Measurements from ENCODE around the gene GGN. TPM values are rescaled to one million over a fixed set of nuclear protein-coding genes. Genes with fewer than 3 reads are reported as not detected.

Gene GGN
- total and polyA plus RNA-seq, 2 experiments from 2014 or later: 1.8 to 2.0 TPM

- H3K4me3 ChIP-seq: no peak within 1 kb of the TSS
- H4K20me1 ChIP-seq (ENCODE audit: insufficient read depth): no peaks in the 10 kb centered on the region
- no peaks in the 10 kb centered on the region for H3K9me3 ChIP-seq (ENCODE audit: low read depth)
- DNase-seq: no peak
- H3K27ac ChIP-seq: no peak within 1 kb of the TSS
- H3K36me3 ChIP-seq (ENCODE audit: low read depth): no peaks in the 10 kb centered on the region
- no peaks in the 10 kb centered on the region for H3K9me2 ChIP-seq (ENCODE audit: insufficient read depth)
- H3F3A ChIP-seq (ENCODE audit: insufficient read depth): no peaks in the 10 kb centered on the region
- H3K27me3 ChIP-seq (replicated peaks; ENCODE audit: insufficient read depth): peaks cover 35% of the 10 kb centered on the region
- no peak within 1 kb of the TSS for H3K9ac ChIP-seq
- H3K4me2 ChIP-seq (ENCODE audit: unreplicated experiment): no peak within 1 kb of the TSS
- no peaks in the 10 kb centered on the region for H3K4me1 ChIP-seq (ENCODE audit: insufficient read depth)
- no peak within 1 kb of the TSS for H2AFZ ChIP-seq
- in situ Hi-C loops (cut with MboI): no loop called here
- TF ChIP-seq EZH2phosphoT487 (IDR thresholded peaks at IDR 0.05; ENCODE audit: insufficient read depth, low read depth) (no peak), EZH2 (IDR thresholded peaks at IDR 0.05; ENCODE audit: insufficient read depth, poor library complexity, severe bottlenecking) (no peak)
- WGBS, 2 experiments (ENCODE audit: low coverage in 1 of 2, low lambda C conversion rate in 2 of 2, missing lambda C conversion rate in 2 of 2): 15 to 19% methylated on average over 18 to 20 of the region's 20 CpGs
- no peaks in the 10 kb centered on the region for H3K79me2 ChIP-seq (ENCODE audit: insufficient read depth)
These were observed 38.1 kb upstream of the GGN start, which contains the start of gene RASGRP4 for GRCh38 chr19:38425810-38426466. RASGRP4 (minus strand) TSS chr19:38426219; CDS start chr19:38426091, 128 bp downstream.

- no peak overlapping the region for H3K4me2 ChIP-seq (ENCODE audit: unreplicated experiment)
- peaks cover 29% of the 10 kb centered on the region for H3K27me3 ChIP-seq (replicated peaks; ENCODE audit: insufficient read depth)
- no peak overlapping the region for H3K4me3 ChIP-seq
- H3K79me2 ChIP-seq (ENCODE audit: insufficient read depth): no peaks in the 10 kb centered on the region
- H3K4me1 ChIP-seq (ENCODE audit: insufficient read depth): no peaks in the 10 kb centered on the region
- no peaks in the 10 kb centered on the region for H3K36me3 ChIP-seq (ENCODE audit: low read depth)
- no peaks in the 10 kb centered on the region for H3F3A ChIP-seq (ENCODE audit: insufficient read depth)
- no peak for DNase-seq
- no peak overlapping the region for H3K9ac ChIP-seq
- H4K20me1 ChIP-seq (ENCODE audit: insufficient read depth): no peaks in the 10 kb centered on the region
- WGBS, 2 experiments (ENCODE audit: low coverage in 1 of 2, low lambda C conversion rate in 2 of 2, missing lambda C conversion rate in 2 of 2): 25 to 37% methylated on average over 7 of the region's 7 CpGs
- H3K27ac ChIP-seq: no peak overlapping the region
- H3K9me2 ChIP-seq (ENCODE audit: insufficient read depth): no peaks in the 10 kb centered on the region
- no peaks in the 10 kb centered on the region for H3K9me3 ChIP-seq (ENCODE audit: low read depth)
- in situ Hi-C loops (cut with MboI): no loop called here
- no peak overlapping the region for H2AFZ ChIP-seq
- no peak for TF ChIP-seq EZH2 (IDR thresholded peaks at IDR 0.05; ENCODE audit: insufficient read depth, poor library complexity, severe bottlenecking)
- TF ChIP-seq EZH2phosphoT487 (IDR thresholded peaks at IDR 0.05; ENCODE audit: insufficient read depth, low read depth): no peak
These were observed 37.5 kb upstream of the GGN start for GRCh38 chr19:38425222-38425809.

GRCh38 chr19:38424272-38424671, 36.4 kb upstream of the GGN start:
- Histone ChIP-seq H4K20me1 (ENCODE audit: insufficient read depth) (no peaks in the 10 kb centered on the region), H3K4me3 (no peak overlapping the region), H3K27ac (no peak overlapping the region), H3K4me2 (ENCODE audit: unreplicated experiment) (no peak overlapping the region), H3K9me2 (ENCODE audit: insufficient read depth) (no peaks in the 10 kb centered on the region), H3K79me2 (ENCODE audit: insufficient read depth) (no peaks in the 10 kb centered on the region), H3K36me3 (ENCODE audit: low read depth) (no peaks in the 10 kb centered on the region), H3K9ac (no peak overlapping the region), H3F3A (ENCODE audit: insufficient read depth) (no peaks in the 10 kb centered on the region), H3K9me3 (ENCODE audit: low read depth) (no peaks in the 10 kb centered on the region), H3K4me1 (ENCODE audit: insufficient read depth) (no peaks in the 10 kb centered on the region), H2AFZ (no peak overlapping the region), H3K27me3 (replicated peaks; ENCODE audit: insufficient read depth) (peaks cover 21% of the 10 kb centered on the region)
- in situ Hi-C loops (cut with MboI): no loop called here
- 58 to 63% methylated on average over 5 of the region's 5 CpGs for WGBS, 2 experiments (ENCODE audit: low coverage in 1 of 2, low lambda C conversion rate in 2 of 2, missing lambda C conversion rate in 2 of 2)
- TF ChIP-seq EZH2 (IDR thresholded peaks at IDR 0.05; ENCODE audit: insufficient read depth, poor library complexity, severe bottlenecking) (no peak), EZH2phosphoT487 (IDR thresholded peaks at IDR 0.05; ENCODE audit: insufficient read depth, low read depth) (no peak)
- DNase-seq: no peak

GRCh38 chr19:38422438-38422837, 34.6 kb upstream of the GGN start:
- Histone ChIP-seq H3K9me2 (ENCODE audit: insufficient read depth) (no peaks in the 10 kb centered on the region), H3K36me3 (ENCODE audit: low read depth) (no peaks in the 10 kb centered on the region), H3K9ac (no peak overlapping the region), H3K4me3 (no peak overlapping the region), H3K9me3 (ENCODE audit: low read depth) (no peaks in the 10 kb centered on the region), H3K4me1 (ENCODE audit: insufficient read depth) (no peaks in the 10 kb centered on the region), H3K79me2 (ENCODE audit: insufficient read depth) (no peaks in the 10 kb centered on the region), H4K20me1 (ENCODE audit: insufficient read depth) (no peaks in the 10 kb centered on the region), H2AFZ (no peak overlapping the region), H3K4me2 (ENCODE audit: unreplicated experiment) (no peak overlapping the region), H3K27me3 (replicated peaks; ENCODE audit: insufficient read depth) (peaks cover 25% of the 10 kb centered on the region), H3F3A (ENCODE audit: insufficient read depth) (no peaks in the 10 kb centered on the region), H3K27ac (no peak overlapping the region)
- in situ Hi-C loops (cut with MboI): no loop called here
- 86 to 89% methylated on average over 7 of the region's 7 CpGs for WGBS, 2 experiments (ENCODE audit: low coverage in 1 of 2, low lambda C conversion rate in 2 of 2, missing lambda C conversion rate in 2 of 2)
- DNase-seq: no peak
- TF ChIP-seq EZH2phosphoT487 (IDR thresholded peaks at IDR 0.05; ENCODE audit: insufficient read depth, low read depth): no peak
- TF ChIP-seq EZH2 (IDR thresholded peaks at IDR 0.05; ENCODE audit: insufficient read depth, poor library complexity, severe bottlenecking): no peak
